ENCODE data around the gene MRPL37.

DNA sequence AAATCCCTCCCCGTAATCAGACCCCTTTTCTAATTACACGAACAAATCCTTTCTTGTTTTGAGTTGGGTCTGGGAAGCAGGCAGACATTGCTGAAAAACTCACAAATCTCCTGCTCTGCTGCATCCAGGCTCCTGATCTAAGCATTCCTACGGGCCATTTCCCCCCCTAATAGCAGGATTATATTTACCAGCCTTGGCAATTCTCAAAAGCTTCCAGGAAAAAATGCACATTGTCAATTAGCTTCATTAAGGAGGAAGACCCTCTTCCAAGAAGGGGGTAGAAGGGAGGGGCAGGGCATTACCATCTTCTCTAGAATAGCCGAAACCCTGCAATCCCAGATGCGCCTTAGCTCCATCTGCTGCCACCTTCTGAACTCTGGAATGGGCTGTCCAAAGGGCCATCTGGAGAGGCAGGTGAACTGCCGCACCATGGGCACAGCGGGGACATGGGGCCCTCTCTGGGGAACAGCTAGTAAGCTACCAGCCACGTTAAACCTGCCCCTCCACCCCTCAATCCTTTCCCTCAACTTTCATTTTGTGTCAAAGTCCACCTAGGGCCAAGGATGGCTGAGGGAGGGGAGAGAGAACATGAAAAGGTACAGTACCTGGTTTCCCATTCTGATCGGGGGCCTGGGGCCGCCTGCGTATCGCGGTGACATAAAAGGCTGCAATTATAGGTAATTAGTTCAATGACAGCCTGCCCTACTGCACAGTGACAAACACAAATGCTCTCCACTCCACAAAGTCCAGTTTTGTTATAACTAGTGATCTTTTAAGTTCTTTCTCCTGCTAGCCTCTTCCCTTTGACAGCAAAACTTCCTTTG is 56.8 kb downstream of the MRPL37 start:
- TF ChIP-seq, protein P1, sequence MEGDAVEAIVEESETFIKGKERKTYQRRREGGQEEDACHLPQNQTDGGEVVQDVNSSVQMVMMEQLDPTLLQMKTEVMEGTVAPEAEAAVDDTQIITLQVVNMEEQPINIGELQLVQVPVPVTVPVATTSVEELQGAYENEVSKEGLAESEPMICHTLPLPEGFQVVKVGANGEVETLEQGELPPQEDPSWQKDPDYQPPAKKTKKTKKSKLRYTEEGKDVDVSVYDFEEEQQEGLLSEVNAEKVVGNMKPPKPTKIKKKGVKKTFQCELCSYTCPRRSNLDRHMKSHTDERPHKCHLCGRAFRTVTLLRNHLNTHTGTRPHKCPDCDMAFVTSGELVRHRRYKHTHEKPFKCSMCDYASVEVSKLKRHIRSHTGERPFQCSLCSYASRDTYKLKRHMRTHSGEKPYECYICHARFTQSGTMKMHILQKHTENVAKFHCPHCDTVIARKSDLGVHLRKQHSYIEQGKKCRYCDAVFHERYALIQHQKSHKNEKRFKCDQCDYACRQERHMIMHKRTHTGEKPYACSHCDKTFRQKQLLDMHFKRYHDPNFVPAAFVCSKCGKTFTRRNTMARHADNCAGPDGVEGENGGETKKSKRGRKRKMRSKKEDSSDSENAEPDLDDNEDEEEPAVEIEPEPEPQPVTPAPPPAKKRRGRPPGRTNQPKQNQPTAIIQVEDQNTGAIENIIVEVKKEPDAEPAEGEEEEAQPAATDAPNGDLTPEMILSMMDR (conservative IDR thresholded peaks at IDR 0.05) = no peak
- no peak for TF ChIP-seq EZH2 (IDR thresholded peaks at IDR 0.05; ENCODE audit: low read depth)
